C4-2B (cell line): Measurements from ENCODE around the gene CYP8B1.

Experiments
- H3K27ac ChIP-seq: fragments of 450-650 bp; 2 replicates; pipeline ENCODE4 v1.5.1; 2017
- ZFX ChIP-seq: fragments of 450-650 bp; IDR thresholded peaks from 2 replicates; pipeline ENCODE4 v1.6.1; 2017
- TF ChIP-seq, protein P1 (sequence below): fragments of 450-650 bp; conservative IDR thresholded peaks from 2 replicates; pipeline ENCODE4 v1.5.1; 2017; ENCODE audit warnings: mild to moderate bottlenecking

Gene CYP8B1

DNA sequence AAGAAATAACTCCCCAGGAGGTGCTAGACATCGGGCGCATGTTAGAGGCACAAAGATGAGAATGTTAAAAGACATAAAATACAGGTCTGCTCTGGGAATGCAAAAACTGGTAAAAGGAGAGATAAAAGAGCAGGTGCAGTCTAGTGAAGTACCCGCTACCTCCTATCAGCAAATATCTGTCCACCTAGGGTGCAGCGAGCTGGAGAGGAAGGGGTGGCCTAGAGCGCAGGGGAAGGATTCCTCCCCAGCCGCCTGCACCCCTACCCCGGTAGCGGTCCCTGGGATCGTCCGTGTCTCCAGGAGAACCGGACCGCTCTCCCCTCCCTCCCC lies 30.0 kb upstream of the CYP8B1 start:
- TF ChIP-seq, protein P1, sequence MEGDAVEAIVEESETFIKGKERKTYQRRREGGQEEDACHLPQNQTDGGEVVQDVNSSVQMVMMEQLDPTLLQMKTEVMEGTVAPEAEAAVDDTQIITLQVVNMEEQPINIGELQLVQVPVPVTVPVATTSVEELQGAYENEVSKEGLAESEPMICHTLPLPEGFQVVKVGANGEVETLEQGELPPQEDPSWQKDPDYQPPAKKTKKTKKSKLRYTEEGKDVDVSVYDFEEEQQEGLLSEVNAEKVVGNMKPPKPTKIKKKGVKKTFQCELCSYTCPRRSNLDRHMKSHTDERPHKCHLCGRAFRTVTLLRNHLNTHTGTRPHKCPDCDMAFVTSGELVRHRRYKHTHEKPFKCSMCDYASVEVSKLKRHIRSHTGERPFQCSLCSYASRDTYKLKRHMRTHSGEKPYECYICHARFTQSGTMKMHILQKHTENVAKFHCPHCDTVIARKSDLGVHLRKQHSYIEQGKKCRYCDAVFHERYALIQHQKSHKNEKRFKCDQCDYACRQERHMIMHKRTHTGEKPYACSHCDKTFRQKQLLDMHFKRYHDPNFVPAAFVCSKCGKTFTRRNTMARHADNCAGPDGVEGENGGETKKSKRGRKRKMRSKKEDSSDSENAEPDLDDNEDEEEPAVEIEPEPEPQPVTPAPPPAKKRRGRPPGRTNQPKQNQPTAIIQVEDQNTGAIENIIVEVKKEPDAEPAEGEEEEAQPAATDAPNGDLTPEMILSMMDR: no peak
- no peak for TF ChIP-seq ZFX
- H3K27ac ChIP-seq: no peak overlapping the region

DNA sequence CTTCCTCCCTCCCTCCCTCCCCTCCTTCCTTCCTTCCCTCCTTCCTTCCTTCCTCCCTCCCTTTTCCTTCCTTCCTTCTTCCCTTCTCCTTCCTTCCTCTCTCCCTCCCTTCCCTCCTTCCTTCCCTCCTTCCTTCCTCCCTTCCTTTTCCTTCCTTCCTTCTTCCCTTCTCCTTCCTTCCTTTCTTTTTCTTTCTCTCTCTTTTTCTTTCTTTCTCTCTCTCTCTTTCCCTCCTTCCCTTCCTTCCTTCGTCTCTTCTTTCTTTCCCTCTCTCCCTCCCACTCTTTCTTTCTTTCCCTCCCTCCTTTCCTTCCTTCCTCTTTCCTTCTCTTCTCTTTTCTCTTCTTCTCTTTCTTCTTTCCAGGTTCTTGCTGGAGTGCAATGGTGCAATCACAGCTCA lies 28.4 kb upstream of the CYP8B1 start:
- TF ChIP-seq ZFX: no peak
- TF ChIP-seq, protein P1: no peak
- no peak overlapping the region for H3K27ac ChIP-seq

- TF ChIP-seq, protein P1: no peak
- no peak for TF ChIP-seq ZFX
- H3K27ac ChIP-seq: no peak overlapping the region
Observed at GRCh38 chr3:42902257-42902656, 26.6 kb upstream of the CYP8B1 start.

- H3K27ac ChIP-seq: no peak overlapping the region
Observed at GRCh38 chr3:42901073-42901415, 25.4 kb upstream of the CYP8B1 start.

DNA sequence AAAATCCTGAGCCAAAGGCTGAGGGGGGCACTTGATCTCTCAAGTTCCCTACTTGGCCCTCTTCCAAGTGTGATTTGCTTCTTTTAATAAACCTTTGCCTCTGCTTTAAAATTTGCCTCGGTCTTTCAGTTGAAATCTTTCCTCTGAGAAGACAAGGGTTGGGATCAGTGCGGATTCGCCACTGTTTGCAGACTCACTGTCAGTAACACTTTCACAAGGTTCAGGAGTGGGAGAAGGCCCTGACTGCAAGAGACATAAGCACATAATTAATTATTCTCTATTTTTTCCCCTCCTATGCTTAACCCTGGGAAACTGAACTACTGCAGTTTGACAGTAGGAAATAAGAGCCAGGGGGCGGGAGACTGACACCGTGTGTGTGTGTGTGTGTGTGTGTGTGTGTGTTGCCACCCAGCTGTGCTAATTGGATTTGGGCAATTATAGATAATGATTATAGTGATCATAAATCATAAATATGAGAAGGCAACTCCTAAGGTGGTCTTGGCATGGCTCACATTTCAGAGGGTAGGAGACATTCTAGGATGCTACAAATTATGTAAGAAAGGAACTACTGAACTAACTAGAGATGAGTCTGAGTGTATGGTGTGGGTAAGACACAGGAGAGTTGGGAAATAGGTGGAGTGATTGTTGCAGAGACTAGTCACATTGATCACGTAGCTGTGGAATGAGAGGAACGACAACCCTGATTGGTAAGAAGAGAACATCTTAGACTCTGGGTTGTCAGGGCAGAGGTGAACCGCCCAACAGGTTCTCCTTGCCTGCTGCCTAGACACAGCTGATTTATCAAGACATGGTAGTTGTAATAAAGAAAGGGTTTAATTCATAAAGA lies 24.8 kb upstream of the CYP8B1 start:
- H3K27ac ChIP-seq: no peak overlapping the region
- no peak for TF ChIP-seq ZFX
- TF ChIP-seq, protein P1: no peak

More at GRCh38 chr3:42901073-42901415, 25.4 kb upstream of the CYP8B1 start:
- TF ChIP-seq ZFX: no peak
- TF ChIP-seq, protein P1: no peak

DNA sequence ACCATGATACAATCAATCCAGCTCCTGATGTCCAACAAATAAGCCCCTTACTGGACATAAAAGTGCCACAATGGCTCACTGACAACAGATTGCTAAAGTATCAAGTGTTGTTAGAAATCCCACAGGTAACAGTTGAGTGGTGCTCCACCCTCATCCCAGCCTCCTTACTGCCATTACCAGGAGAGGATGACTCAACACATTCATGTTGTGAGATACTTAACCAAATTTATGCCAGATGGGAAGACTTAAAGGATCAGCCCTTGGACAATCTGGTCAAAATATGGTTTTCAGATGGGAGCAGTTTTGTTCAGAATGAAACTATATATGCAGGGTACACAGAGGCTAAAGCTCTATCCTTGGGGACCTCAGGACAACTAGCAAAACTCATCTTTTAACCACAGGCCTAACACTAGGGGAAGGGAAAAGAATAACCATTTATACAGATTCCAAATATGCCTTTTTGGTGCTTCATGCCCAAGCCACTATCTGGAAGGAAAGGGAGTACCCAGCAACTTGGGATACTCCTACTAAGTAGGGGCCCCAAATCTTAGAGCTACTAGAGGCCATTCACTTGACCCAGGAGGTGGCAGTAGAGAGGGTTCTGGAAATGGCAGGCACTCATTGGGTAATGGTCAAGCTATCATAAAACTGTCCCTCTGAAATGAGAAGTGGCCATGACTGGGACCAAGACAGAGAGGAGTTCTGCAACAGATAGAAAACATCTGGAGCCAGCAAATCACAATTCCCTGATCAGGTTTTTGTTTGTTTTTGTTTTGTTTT lies 23.4 kb upstream of the CYP8B1 start:
- no peak overlapping the region for H3K27ac ChIP-seq
- no peak for TF ChIP-seq ZFX
- TF ChIP-seq, protein P1: no peak

DNA sequence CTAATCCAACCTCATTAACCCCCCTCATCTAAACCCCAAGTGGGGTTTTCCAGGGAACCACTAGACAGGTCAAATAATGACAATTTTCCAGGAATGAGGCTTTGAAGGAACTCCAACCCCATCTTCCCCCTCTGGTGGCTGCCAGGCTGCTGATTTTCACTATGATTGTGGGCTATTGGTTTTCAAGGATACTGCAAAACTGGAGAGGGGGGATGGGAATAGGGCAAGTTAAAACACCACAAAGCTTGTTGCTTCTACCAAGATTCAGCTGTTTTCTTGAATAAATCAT lies 19.8 kb upstream of the CYP8B1 start:
- H3K27ac ChIP-seq: no peak overlapping the region
- no peak for TF ChIP-seq ZFX
- TF ChIP-seq, protein P1: no peak
